PC-3 (cell line): Measurements from ENCODE around the gene C1QL4. TPM values are rescaled to one million over a fixed set of nuclear protein-coding genes. Genes with fewer than 3 reads are reported as not detected.

Experiments used
- ATAC-seq: fragments of 200-7000 bp; cut with Tn5 transposase; 2 replicates; pipeline ENCODE4 v1.9.1; 2020; ENCODE audit warnings: mild to moderate bottlenecking, moderate library complexity
- BruUV-seq: library from RNA; stranded (reverse); fragments of 400-500 nt; replicated peaks from 2 replicates; lab custom pipeline; 2021; lab: Mats Ljungman, UMichigan
- CTCF ChIA-PET: fragments of 300-600 bp; sonication (Branson Sonifier 250); formaldehyde crosslinking; loops from one replicate; lab custom pipeline; 2022; ENCODE audit warnings: antibody characterized with exemption; lab: Charles Lee
- POLR2A ChIA-PET: fragments of 300-600 bp; sonication (Branson Sonifier 250); formaldehyde crosslinking; loops from one replicate; lab custom pipeline; 2022; ENCODE audit warnings: antibody characterized with exemption; ENCODE audit not compliant: unreplicated experiment; lab: Charles Lee
- DNase-seq: peaks from one replicate; pipeline ENCODE4 v3.0.0-alpha.2; 2015
- H2AFZ ChIP-seq: fragments of 300-600 bp; sonication (generic); 2 replicates; pipeline ENCODE4 v1.6.0; 2016; ENCODE audit warnings: antibody characterized with exemption, low read length
- H3F3A ChIP-seq: fragments of 300-600 bp; sonication (generic); one replicate; pipeline ENCODE4 v1.6.0; 2017; ENCODE audit warnings: antibody characterized with exemption, low read length, control low read depth, mild to moderate bottlenecking; ENCODE audit not compliant: unreplicated experiment
- H3K27ac ChIP-seq: fragments of 300-600 bp; sonication (generic); 2 replicates; pipeline ENCODE4 v1.5.1; 2016; ENCODE audit warnings: mild to moderate bottlenecking, low read length
- H3K27me3 ChIP-seq: fragments of 300-600 bp; sonication (generic); 2 replicates; pipeline ENCODE4 v1.6.1; 2016; ENCODE audit warnings: low read length, mixed read lengths
- H3K36me3 ChIP-seq: fragments of 300-600 bp; sonication (generic); 2 replicates; pipeline ENCODE4 v1.6.1; 2016; ENCODE audit warnings: low read depth, mixed run types, low read length, mixed read lengths
- H3K4me1 ChIP-seq: fragments of 300-600 bp; sonication (generic); 2 replicates; pipeline ENCODE4 v1.5.1; 2016; ENCODE audit warnings: low read length; ENCODE audit not compliant: insufficient read depth
- H3K4me2 ChIP-seq: fragments of 300-600 bp; sonication (generic); 2 replicates; pipeline ENCODE4 v1.6.0; 2016; ENCODE audit warnings: low read length
- H3K4me3 ChIP-seq: fragments of 300-600 bp; sonication (generic); 2 replicates; pipeline ENCODE4 v1.5.1; 2016; ENCODE audit warnings: mild to moderate bottlenecking, low read length, mixed read lengths
- H3K79me2 ChIP-seq: fragments of 300-600 bp; sonication (generic); 2 replicates; pipeline ENCODE4 v1.6.1; 2017; ENCODE audit warnings: low read length, mixed read lengths
- H3K9ac ChIP-seq: fragments of 300-600 bp; sonication (generic); 2 replicates; pipeline ENCODE4 v1.6.0; 2016; ENCODE audit warnings: mild to moderate bottlenecking, low read length
- H3K9me2 ChIP-seq: fragments of 300-600 bp; sonication (generic); replicated peaks from 2 replicates; pipeline ENCODE4 v1.6.1; 2016; ENCODE audit warnings: mixed run types, low read length, mixed read lengths
- H3K9me3 ChIP-seq: fragments of 300-600 bp; sonication (generic); 2 replicates; pipeline ENCODE4 v1.6.1; 2016; ENCODE audit warnings: low read length, mixed read lengths
- H4K20me1 ChIP-seq: fragments of 300-600 bp; sonication (generic); 2 replicates; pipeline ENCODE4 v1.6.1; 2016; ENCODE audit warnings: low read length, mixed read lengths
- EZH2 ChIP-seq: fragments of 300-600 bp; sonication (generic); IDR thresholded peaks from one replicate; pipeline ENCODE4 v1.6.1; 2017; ENCODE audit warnings: antibody characterized with exemption, mild to moderate bottlenecking, low read length; ENCODE audit not compliant: unreplicated experiment
- EZH2phosphoT487 ChIP-seq: fragments of 300-600 bp; sonication (generic); IDR thresholded peaks from 2 replicates; pipeline ENCODE4 v1.6.1; 2018; ENCODE audit warnings: mild to moderate bottlenecking, antibody characterized with exemption, low read length, borderline replicate concordance
- intact Hi-C: fragments of 100-400 bp; cut with micrococcal nuclease; formaldehyde crosslinking; loops from 2 replicates; pipeline ENCODE4 v1.9.0; 2023
- total RNA-seq: library from RNA; depleted of rRNA; stranded (reverse); fragments of >200 nt; gene quantifications from 2 replicates; pipeline ENCODE4 v1.2.3, GENCODE V29; 2014
- TF ChIP-seq, protein P1 (sequence below): fragments of 300-600 bp; sonication (generic); conservative IDR thresholded peaks from 2 replicates; pipeline ENCODE4 v1.5.1; 2017; ENCODE audit warnings: antibody characterized with exemption, low read depth, mild to moderate bottlenecking, low read length

C1QL4 gene
- total RNA-seq, 1 experiment from 2014 or later = 5.3 TPM

- no peaks in the 10 kb centered on the region for H4K20me1 ChIP-seq
- ChIA-PET CTCF (interaction anchor here (0.6 to 2.1 kb wide), 15 partner anchors 8 to 241 kb away, joined by 3 to 14 read pairs (median 5); partner anchors contain the start of gene TROAP), POLR2A (interaction anchor here (0.7 to 1.1 kb wide), 2 partner anchors 26 to 29 kb away, joined by 3 to 4 read pairs; partner anchors contain the start of gene TROAP)
- peaks cover 12% of the 10 kb centered on the region for H3K4me1 ChIP-seq
- no peak overlapping the region for H3K27ac ChIP-seq
- H3K79me2 ChIP-seq = no peaks in the 10 kb centered on the region
- H2AFZ ChIP-seq = peak overlapping the region; percentile 98
- DNase-seq = peak; percentile 79
- no peaks in the 10 kb centered on the region for H3K36me3 ChIP-seq
- H3K9me2 ChIP-seq = no peaks in the 10 kb centered on the region
- BruUV-seq = no TSS peak
- H3F3A ChIP-seq = no peaks in the 10 kb centered on the region
- TF ChIP-seq EZH2phosphoT487 = no peak
- TF ChIP-seq, protein P1, sequence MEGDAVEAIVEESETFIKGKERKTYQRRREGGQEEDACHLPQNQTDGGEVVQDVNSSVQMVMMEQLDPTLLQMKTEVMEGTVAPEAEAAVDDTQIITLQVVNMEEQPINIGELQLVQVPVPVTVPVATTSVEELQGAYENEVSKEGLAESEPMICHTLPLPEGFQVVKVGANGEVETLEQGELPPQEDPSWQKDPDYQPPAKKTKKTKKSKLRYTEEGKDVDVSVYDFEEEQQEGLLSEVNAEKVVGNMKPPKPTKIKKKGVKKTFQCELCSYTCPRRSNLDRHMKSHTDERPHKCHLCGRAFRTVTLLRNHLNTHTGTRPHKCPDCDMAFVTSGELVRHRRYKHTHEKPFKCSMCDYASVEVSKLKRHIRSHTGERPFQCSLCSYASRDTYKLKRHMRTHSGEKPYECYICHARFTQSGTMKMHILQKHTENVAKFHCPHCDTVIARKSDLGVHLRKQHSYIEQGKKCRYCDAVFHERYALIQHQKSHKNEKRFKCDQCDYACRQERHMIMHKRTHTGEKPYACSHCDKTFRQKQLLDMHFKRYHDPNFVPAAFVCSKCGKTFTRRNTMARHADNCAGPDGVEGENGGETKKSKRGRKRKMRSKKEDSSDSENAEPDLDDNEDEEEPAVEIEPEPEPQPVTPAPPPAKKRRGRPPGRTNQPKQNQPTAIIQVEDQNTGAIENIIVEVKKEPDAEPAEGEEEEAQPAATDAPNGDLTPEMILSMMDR = peak; percentile 32; the same call in 1 of the 2 replicates
- ATAC-seq = peak; percentile 73
- no peaks in the 10 kb centered on the region for H3K27me3 ChIP-seq
- H3K4me3 ChIP-seq = peak overlapping the region; percentile 68
- no peak overlapping the region for H3K9ac ChIP-seq
- H3K9me3 ChIP-seq = no peaks in the 10 kb centered on the region
- intact Hi-C loops = no loop called here
- peak overlapping the region; percentile 96 for H3K4me2 ChIP-seq
Measured at GRCh38 chr12:49296836-49297694, 39.9 kb downstream of the C1QL4 start.

- Histone ChIP-seq H2AFZ (peak overlapping the region; percentile 98), H4K20me1 (no peaks in the 10 kb centered on the region), H3K27ac (no peak overlapping the region), H3K4me1 (peaks cover 12% of the 10 kb centered on the region), H3K9me2 (no peaks in the 10 kb centered on the region), H3K79me2 (no peaks in the 10 kb centered on the region), H3K36me3 (no peaks in the 10 kb centered on the region), H3K9ac (no peak overlapping the region), H3K4me3 (peak overlapping the region; percentile 68), H3K9me3 (no peaks in the 10 kb centered on the region), H3F3A (no peaks in the 10 kb centered on the region), H3K4me2 (peak overlapping the region; percentile 96), H3K27me3 (no peaks in the 10 kb centered on the region)
- CTCF ChIA-PET = interaction anchor here (1.0 to 1.6 kb wide), 4 partner anchors 13 to 47 kb away, joined by 3 to 12 read pairs (median 4); partner anchors contain the start of gene TROAP
- ATAC-seq = peak; percentile 41
- TF ChIP-seq EZH2 = no peak
- TF ChIP-seq, protein P1 = peak; percentile 88
- TSS peak; percentile 41 for BruUV-seq
- intact Hi-C loops = no loop called here
- peak; percentile 64 for DNase-seq
- POLR2A ChIA-PET = no interaction called here
Measured at GRCh38 chr12:49296034-49296835, 40.8 kb downstream of the C1QL4 start.
